HepG2 (cell line): ENCODE results near the gene CNOT8. TPM values are rescaled to one million over a fixed set of nuclear protein-coding genes. Genes with fewer than 3 reads are reported as not detected.

Experiments used
- CENPBD1 ChIP-seq: sonication (generic); formaldehyde crosslinking; IDR thresholded peaks from 2 replicates; pipeline ENCODE4 v1.8.0; 2022; ENCODE audit warnings: missing genetic modification reagents, low read depth, mild to moderate bottlenecking, borderline replicate concordance
- DNMT1 ChIP-seq: sonication (generic); formaldehyde crosslinking; IDR thresholded peaks from 2 replicates; pipeline ENCODE4 v1.5.1; 2020; ENCODE audit warnings: mild to moderate bottlenecking, missing genetic modification reagents
- DNMT3B ChIP-seq: conservative IDR thresholded peaks from 2 replicates; pipeline ENCODE4 v1.6.1; 2016; ENCODE audit warnings: missing biosample characterization, control low read depth
- FOSL1 ChIP-seq: sonication (generic); formaldehyde crosslinking; IDR thresholded peaks from 2 replicates; pipeline ENCODE4 v1.9.0; 2021; ENCODE audit warnings: missing genetic modification reagents, borderline replicate concordance
- FOXK1 ChIP-seq: sonication (generic); formaldehyde crosslinking; IDR thresholded peaks from 2 replicates; pipeline ENCODE4 v1.4.0; 2020; ENCODE audit warnings: low read depth, missing genetic modification reagents, borderline replicate concordance
- GMEB1 ChIP-seq: sonication (generic); formaldehyde crosslinking; IDR thresholded peaks from 2 replicates; pipeline ENCODE4 v1.5.1; 2020; ENCODE audit warnings: missing genetic modification reagents, mild to moderate bottlenecking, borderline replicate concordance
- HBP1 ChIP-seq: IDR thresholded peaks from 2 replicates; pipeline ENCODE4 v1.6.1; 2016; ENCODE audit warnings: low read depth, control low read depth
- PLRG1 ChIP-seq: fragments of 450-650 bp; conservative IDR thresholded peaks from 2 replicates; pipeline ENCODE4 v1.6.1; 2016
- SAP130 ChIP-seq: IDR thresholded peaks from 2 replicates; pipeline ENCODE4 v1.6.1; 2016; ENCODE audit warnings: low read depth
- SMAD3 ChIP-seq: sonication (generic); formaldehyde crosslinking; IDR thresholded peaks from 2 replicates; pipeline ENCODE4 v1.4.0; 2020; ENCODE audit warnings: missing genetic modification reagents
- TGIF2 ChIP-seq: IDR thresholded peaks from 2 replicates; pipeline ENCODE4 v1.6.1; 2016; ENCODE audit warnings: control low read depth, missing compliant biosample characterization
- ZBTB8A ChIP-seq: sonication (generic); formaldehyde crosslinking; IDR thresholded peaks from 2 replicates; pipeline ENCODE4 v1.4.0; 2020; ENCODE audit warnings: mild to moderate bottlenecking, low read depth, missing genetic modification reagents, borderline replicate concordance
- ZFP62 ChIP-seq: sonication (generic); formaldehyde crosslinking; IDR thresholded peaks from 2 replicates; pipeline ENCODE4 v1.4.0; 2020; ENCODE audit warnings: missing genetic modification reagents
- ZNF205 ChIP-seq: IDR thresholded peaks from 2 replicates; pipeline ENCODE4 v1.6.1; 2018; ENCODE audit warnings: missing biosample characterization, missing genetic modification reagents
- ZNF232 ChIP-seq: sonication (generic); formaldehyde crosslinking; IDR thresholded peaks from 2 replicates; pipeline ENCODE4 v1.4.0; 2020; ENCODE audit warnings: missing genetic modification reagents, borderline replicate concordance
- ZNF263 ChIP-seq: sonication (generic); formaldehyde crosslinking; IDR thresholded peaks from 2 replicates; pipeline ENCODE4 v1.4.0; 2020; ENCODE audit warnings: missing genetic modification reagents
- ZNF441 ChIP-seq: sonication (generic); formaldehyde crosslinking; IDR thresholded peaks from 2 replicates; pipeline ENCODE4 v1.7.0; 2021; ENCODE audit warnings: missing genetic modification reagents, borderline replicate concordance
- ZNF446 ChIP-seq: sonication (generic); formaldehyde crosslinking; IDR thresholded peaks from 2 replicates; pipeline ENCODE4 v1.5.0; 2020; ENCODE audit warnings: mild to moderate bottlenecking, missing genetic modification reagents
- ZNF562 ChIP-seq: sonication (generic); formaldehyde crosslinking; IDR thresholded peaks from 2 replicates; pipeline ENCODE4 v1.8.0; 2022; ENCODE audit warnings: missing genetic modification reagents, borderline replicate concordance
- ZNF674 ChIP-seq: sonication (generic); formaldehyde crosslinking; IDR thresholded peaks from 2 replicates; pipeline ENCODE4 v1.5.0; 2020; ENCODE audit warnings: low read depth, mild to moderate bottlenecking, missing genetic modification reagents
- ZNF687 ChIP-seq: sonication (generic); formaldehyde crosslinking; IDR thresholded peaks from 2 replicates; pipeline ENCODE4 v1.5.1; 2020; ENCODE audit warnings: mild to moderate bottlenecking, missing genetic modification reagents, moderate library complexity
- ZNF747 ChIP-seq: sonication (generic); formaldehyde crosslinking; IDR thresholded peaks from 2 replicates; pipeline ENCODE4 v1.8.1; 2023; ENCODE audit warnings: missing genetic modification reagents, mild to moderate bottlenecking, borderline replicate concordance
- polyA plus RNA-seq, 8 experiments: library from polyadenylated mRNA; depleted of rRNA in 3 of 8; stranded (reverse) in 7 of 8; unstranded in 1 of 8; fragments of >200 nt; fragmentation: Illumina TruSeq in 4 of 8; extraction: Trizol in 4 of 8; gene quantifications; 2 replicates each; pipeline versions ENCODE4 v1.2.1 to v1.2.3, GENCODE V29; 2011 to 2016; ENCODE audit warnings: low read depth in 4 of 8, missing spikeins in 1 of 8, mixed read lengths in 1 of 8; ENCODE audit not compliant: insufficient read depth in 1 of 8
- total RNA-seq, 5 experiments: library from RNA; depleted of rRNA; stranded (reverse); fragments of >200 nt; fragmentation: Illumina TruSeq; extraction: Trizol; gene quantifications; 2 replicates each; pipeline ENCODE4 v1.2.3, GENCODE V29; 2016; ENCODE audit warnings: low read depth in 1 of 5

The CNOT8 gene
- total and polyA plus RNA-seq, 2 of the 13 experiments (the other 11 are each of a cell fraction or from before 2014, with no cell fraction given), result 37.1 to 74.9 TPM

DNA sequence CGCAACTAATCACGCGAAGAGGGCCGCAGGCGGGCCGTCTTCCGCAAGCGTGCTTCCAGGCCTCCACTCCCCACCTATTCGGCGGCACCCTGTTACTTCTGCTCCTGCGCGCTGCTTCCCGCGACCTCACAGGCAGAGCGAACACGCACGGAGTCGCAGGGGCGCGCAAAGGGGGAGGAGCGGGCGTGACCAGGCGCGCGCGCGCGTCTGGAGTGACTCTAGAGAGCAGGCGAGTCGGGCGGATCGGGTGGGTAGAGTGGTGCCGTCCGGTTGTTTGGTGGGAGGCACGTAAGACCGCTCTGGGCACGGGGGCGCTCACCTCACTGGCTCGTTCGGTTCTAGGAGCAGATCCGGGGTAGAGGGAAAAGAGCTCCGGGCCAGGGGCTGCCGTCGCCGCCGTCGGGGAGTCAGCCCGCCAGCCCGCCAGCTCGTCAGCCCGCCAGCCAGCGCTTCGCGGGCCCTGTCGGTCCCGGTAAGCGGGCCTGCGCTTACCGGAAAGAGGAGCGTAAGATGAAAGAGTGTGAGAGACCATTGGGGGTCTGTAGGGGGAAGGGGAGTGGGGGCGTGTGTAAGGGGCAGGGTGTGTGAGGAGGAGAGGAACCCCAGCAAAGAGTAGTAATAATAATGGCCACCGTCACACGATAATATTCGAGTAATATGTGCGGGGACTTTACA, at the start of gene CNOT8 (continued):
- TF ChIP-seq DNMT1, result peak; percentile 37; the same call in 1 of the 2 replicates
- 0 out of 2 replicates have a peak, but pooled peaks have one; percentile 55 for TF ChIP-seq ZNF674 (CRISPR knock-in tag)
- 0 out of 2 replicates have a peak, but pooled peaks have one; percentile 50 for TF ChIP-seq CENPBD1 (CRISPR knock-in tag)
- peak; percentile 96 for TF ChIP-seq GMEB1 (CRISPR knock-in tag)
- TF ChIP-seq ZNF441 (CRISPR knock-in tag), result peak; percentile 74; the same call in 1 of the 2 replicates
- peak; percentile 49 for TF ChIP-seq DNMT3B
- 0 out of 2 replicates have a peak, but pooled peaks have one; percentile 28 for TF ChIP-seq HBP1 (CRISPR knock-in tag)
- TF ChIP-seq ZNF747 (CRISPR knock-in tag), result peak; percentile 50
- TF ChIP-seq ZNF562, result no peak
- no peak for TF ChIP-seq FOSL1 (CRISPR knock-in tag)
- TF ChIP-seq ZNF263, result peak; percentile 42; the same call in 1 of the 2 replicates
- peak; percentile 74; the same call in 1 of the 2 replicates for TF ChIP-seq TGIF2 (CRISPR knock-in tag)
- TF ChIP-seq ZNF446, result no peak
- peak; percentile 38; the same call in 1 of the 2 replicates for TF ChIP-seq ZNF232 (CRISPR knock-in tag)
- TF ChIP-seq ZFP62 (CRISPR knock-in tag), result no peak
- TF ChIP-seq ZNF687 (CRISPR knock-in tag), result peak; percentile 63
- TF ChIP-seq SMAD3 (CRISPR knock-in tag), result peak; percentile 37; the same call in 1 of the 2 replicates
- no peak for TF ChIP-seq ZBTB8A (CRISPR knock-in tag)
- no peak; the same call in 1 of the 2 replicates for TF ChIP-seq ZNF205 (CRISPR knock-in tag)
- TF ChIP-seq SAP130 (CRISPR knock-in tag), result peak; percentile 74
- no peak for TF ChIP-seq PLRG1
- peak; percentile 58; the same call in 1 of the 2 replicates for TF ChIP-seq FOXK1
